ENCODE data around the gene LRRC7. TPM values are rescaled to one million over a fixed set of nuclear protein-coding genes. Genes with fewer than 3 reads are reported as not detected.

LRRC7 gene
- total and polyA plus RNA-seq, 2 of the 13 experiments (the other 11 are each of a cell fraction or from before 2014, with no cell fraction given), result not detected

- no peaks in the 10 kb centered on the region for H3K27me3 ChIP-seq (ENCODE audit: control insufficient read depth in 1 of 2, insufficient read depth in 2 of 2, low read length in 2 of 2)
- no peak overlapping the region for H3K4me2 ChIP-seq (ENCODE audit: low read depth, low read length)
- ChIA-PET CTCF (ENCODE audit: low intra/inter-chr PET ratio, low total read pairs) (no interaction called here), POLR2A (no interaction called here)
- FAIRE-seq (no peak), DNase-seq (ENCODE audit: low spot score) (no peak), ATAC-seq (no peak)
- BruUV-seq (replicated peaks), result no TSS peak
- H2AFZ ChIP-seq (ENCODE audit: low read length), result no peak overlapping the region
- H4K20me1 ChIP-seq (ENCODE audit: insufficient read depth, low read length), result no peaks in the 10 kb centered on the region
- no peaks in the 10 kb centered on the region for H3K36me3 ChIP-seq (replicated peaks in 1 of 2; ENCODE audit: control insufficient read depth in 1 of 2, insufficient read depth in 2 of 2, low read length in 2 of 2)
- H3K79me2 ChIP-seq (ENCODE audit: insufficient read depth, low read length), result no peaks in the 10 kb centered on the region
- in situ Hi-C loops (cut with HindIII; ENCODE audit: extremely low pct_ligation_motif_present, low pct_unique_long_range_greater_than_20kb) (no loop called here), intact Hi-C loops (cut with micrococcal nuclease; ENCODE audit: unreplicated experiment) (no loop called here)
- WGBS (ENCODE audit: low lambda C conversion rate), result 6% methylated on average over 1 of the region's 1 CpG
- H3K4me1 ChIP-seq (ENCODE audit: insufficient read depth, low read length), result no peaks in the 10 kb centered on the region
- no peak overlapping the region for H3K4me3 ChIP-seq (replicated peaks in 1 of 3; ENCODE audit: insufficient read depth in 1 of 3, low read depth in 2 of 3, low read length in 3 of 3)
- H3K27ac ChIP-seq (ENCODE audit: extremely low read length, insufficient read depth, low read length), result no peak overlapping the region
- TF ChIP-seq ZNF615 (CRISPR knock-in tag; IDR thresholded peaks at IDR 0.05; ENCODE audit: borderline replicate concordance) (no peak), BCLAF1 (IDR thresholded peaks at IDR 0.05) (no peak), SMAD1 (CRISPR knock-in tag; IDR thresholded peaks at IDR 0.05; ENCODE audit: borderline replicate concordance, low read depth) (no peak), MNT (IDR thresholded peaks at IDR 0.05) (no peak), RARG (CRISPR knock-in tag; IDR thresholded peaks at IDR 0.05; ENCODE audit: low read depth) (no peak), ESRRA (CRISPR knock-in tag; IDR thresholded peaks at IDR 0.05; ENCODE audit: low read depth) (no peak), GMEB2 (CRISPR knock-in tag; IDR thresholded peaks at IDR 0.05; ENCODE audit: low read depth) (no peak), ZFP41 (CRISPR knock-in tag; IDR thresholded peaks at IDR 0.05; ENCODE audit: borderline replicate concordance) (no peak), ZBTB42 (CRISPR knock-in tag; IDR thresholded peaks at IDR 0.05) (no peak), KLF15 (CRISPR knock-in tag; IDR thresholded peaks at IDR 0.05; ENCODE audit: borderline replicate concordance) (no peak), ZNF446 (CRISPR knock-in tag; IDR thresholded peaks at IDR 0.05) (no peak), ZNF121 (CRISPR knock-in tag; IDR thresholded peaks at IDR 0.05) (no peak), ZNF83 (CRISPR knock-in tag; IDR thresholded peaks at IDR 0.05; ENCODE audit: borderline replicate concordance) (no peak)
- H3K9me3 ChIP-seq (ENCODE audit: low read length), result no peaks in the 10 kb centered on the region
- no peak overlapping the region for H3K9ac ChIP-seq (ENCODE audit: insufficient read depth, low read depth, low read length)
Measured at GRCh38 chr1:69523032-69523431, 44.7 kb upstream of the LRRC7 start.

Data from HepG2 (cell line).